ENCODE results near the gene RASAL2.

DNA sequence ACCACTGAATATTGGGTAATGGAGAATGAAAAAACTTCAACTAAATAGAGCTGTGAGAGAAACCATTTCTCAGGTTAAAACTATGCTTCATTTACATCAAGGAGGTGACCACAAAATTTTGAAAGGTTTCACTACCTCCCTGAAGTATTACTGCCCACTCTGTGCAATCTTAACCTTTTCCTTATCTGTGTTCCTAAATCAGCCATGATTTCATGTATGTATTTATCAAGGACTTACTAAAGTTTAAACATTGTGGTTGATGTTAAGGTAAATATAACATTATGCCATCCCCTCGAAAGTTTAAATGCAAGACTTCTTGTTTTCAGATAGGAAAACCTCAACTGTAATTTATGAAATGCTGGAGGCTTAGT, 318.5 kb downstream of the RASAL2 start:
- TF ChIP-seq, protein P1, sequence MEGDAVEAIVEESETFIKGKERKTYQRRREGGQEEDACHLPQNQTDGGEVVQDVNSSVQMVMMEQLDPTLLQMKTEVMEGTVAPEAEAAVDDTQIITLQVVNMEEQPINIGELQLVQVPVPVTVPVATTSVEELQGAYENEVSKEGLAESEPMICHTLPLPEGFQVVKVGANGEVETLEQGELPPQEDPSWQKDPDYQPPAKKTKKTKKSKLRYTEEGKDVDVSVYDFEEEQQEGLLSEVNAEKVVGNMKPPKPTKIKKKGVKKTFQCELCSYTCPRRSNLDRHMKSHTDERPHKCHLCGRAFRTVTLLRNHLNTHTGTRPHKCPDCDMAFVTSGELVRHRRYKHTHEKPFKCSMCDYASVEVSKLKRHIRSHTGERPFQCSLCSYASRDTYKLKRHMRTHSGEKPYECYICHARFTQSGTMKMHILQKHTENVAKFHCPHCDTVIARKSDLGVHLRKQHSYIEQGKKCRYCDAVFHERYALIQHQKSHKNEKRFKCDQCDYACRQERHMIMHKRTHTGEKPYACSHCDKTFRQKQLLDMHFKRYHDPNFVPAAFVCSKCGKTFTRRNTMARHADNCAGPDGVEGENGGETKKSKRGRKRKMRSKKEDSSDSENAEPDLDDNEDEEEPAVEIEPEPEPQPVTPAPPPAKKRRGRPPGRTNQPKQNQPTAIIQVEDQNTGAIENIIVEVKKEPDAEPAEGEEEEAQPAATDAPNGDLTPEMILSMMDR (IDR thresholded peaks at IDR 0.05): no peak
- no peak for TF ChIP-seq RAD21 (conservative IDR thresholded peaks at IDR 0.05 in 1 of 2, IDR thresholded peaks at IDR 0.05 in 1 of 2)
- TF ChIP-seq JUN (IDR thresholded peaks at IDR 0.05): no peak
- TF ChIP-seq EHMT2 (IDR thresholded peaks at IDR 0.05; ENCODE audit: low read depth): no peak

All from A549 (cell line).